Large intestine (tissue), 3 donors: Measurements from ENCODE around the gene DHX35. TPM values are rescaled to one million over a fixed set of nuclear protein-coding genes. Genes with fewer than 3 reads are reported as not detected.

Experiments used
- DNase-seq, 2 donors: peaks; one replicate each; pipeline versions ENCODE4 v3.0.0 to v3.0.0-alpha.2; 2013
- H3K27ac ChIP-seq: one replicate; pipeline ENCODE4 v1.5.1; 2013; ENCODE audit warnings: low read length
- H3K27me3 ChIP-seq: 2 replicates; pipeline ENCODE4 v1.6.1; 2013; ENCODE audit warnings: low read length; ENCODE audit not compliant: control insufficient read depth, insufficient read depth
- H3K36me3 ChIP-seq: 2 replicates; pipeline ENCODE4 v1.6.1; 2013; ENCODE audit warnings: low read length; ENCODE audit not compliant: control insufficient read depth, insufficient read depth
- H3K4me1 ChIP-seq: one replicate; pipeline ENCODE4 v1.6.1; 2013; ENCODE audit warnings: low read length; ENCODE audit not compliant: control insufficient read depth, insufficient read depth
- H3K4me3 ChIP-seq: one replicate; pipeline ENCODE4 v1.5.1; 2013; ENCODE audit warnings: low read length
- H3K9me3 ChIP-seq: one replicate; pipeline ENCODE4 v1.6.1; 2013; ENCODE audit warnings: mild to moderate bottlenecking, low read depth, low read length, moderate library complexity; ENCODE audit not compliant: control insufficient read depth
- WGBS: methylation state at CpG from one replicate; pipeline ENCODE4 v1.1.5; 2013; ENCODE audit warnings: low lambda C conversion rate; ENCODE audit not compliant: insufficient coverage; 5-methylcytosine and 5-hydroxymethylcytosine counted together
- polyA plus RNA-seq: library from polyadenylated mRNA; unstranded; fragments of 120-200 nt; gene quantifications from one replicate; pipeline ENCODE4 v1.2.1, GENCODE V29; 2013

The DHX35 gene
- polyA plus RNA-seq, 1 donor, result 11.6 TPM

DNA sequence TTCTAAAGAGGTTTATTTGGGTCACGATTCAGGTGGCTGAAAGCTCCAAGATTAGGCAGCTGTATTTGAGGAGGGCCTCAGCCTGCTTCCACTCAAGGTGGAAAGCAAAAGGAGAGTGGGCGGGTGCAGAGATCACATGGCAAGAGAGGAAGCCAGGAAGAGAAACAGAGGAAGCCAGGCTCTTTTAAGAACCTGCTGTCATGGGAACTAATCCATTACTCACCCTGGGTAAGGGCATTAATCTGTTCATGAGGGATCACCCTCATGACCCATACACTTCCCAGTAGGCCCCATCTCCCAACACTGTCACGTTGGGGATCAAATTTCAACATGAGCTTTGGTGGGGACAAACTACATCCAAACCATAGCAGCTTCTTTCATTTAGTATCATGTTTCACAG is 53.9 kb downstream of the DHX35 start:
- WGBS, result 100% methylated on average over 1 of the region's 3 CpGs
- H3K36me3 ChIP-seq, result peaks cover 46% of the 10 kb centered on the region

DNA sequence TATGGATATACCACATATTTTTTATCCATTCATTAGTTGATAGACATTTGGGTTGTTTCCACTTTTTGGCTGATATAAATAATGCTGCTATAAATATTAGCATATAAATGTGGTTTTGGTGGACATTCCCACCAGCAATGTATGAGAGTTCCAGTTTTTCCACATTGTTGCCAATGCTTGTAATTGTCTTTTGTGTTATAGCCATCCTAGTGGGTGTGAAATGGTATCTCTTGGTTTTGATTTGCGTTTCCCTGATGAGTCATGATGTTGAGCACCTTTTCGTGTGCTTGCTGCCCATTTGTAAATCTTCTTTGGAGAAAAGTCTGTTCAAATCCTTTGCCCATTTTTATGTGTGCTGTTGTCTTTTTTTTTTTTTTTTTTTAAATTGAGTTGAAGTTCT is 54.4 kb downstream of the DHX35 start:
- Histone ChIP-seq H3K27me3 (no peaks in the 10 kb centered on the region), H3K4me1 (no peaks in the 10 kb centered on the region), H3K36me3 (peaks cover 46% of the 10 kb centered on the region), H3K4me3 (no peak overlapping the region), H3K9me3 (no peaks in the 10 kb centered on the region), H3K27ac (no peak overlapping the region)
- no peak for DNase-seq
- WGBS, result 100% methylated on average over 1 of the region's 2 CpGs

More for the DNA sequence above, 53.9 kb downstream of the DHX35 start:
- H3K27ac ChIP-seq, result no peak overlapping the region
- no peaks in the 10 kb centered on the region for H3K27me3 ChIP-seq
- no peaks in the 10 kb centered on the region for H3K9me3 ChIP-seq
- no peaks in the 10 kb centered on the region for H3K4me1 ChIP-seq
- DNase-seq, result no peak
- H3K4me3 ChIP-seq, result no peak overlapping the region

DNA sequence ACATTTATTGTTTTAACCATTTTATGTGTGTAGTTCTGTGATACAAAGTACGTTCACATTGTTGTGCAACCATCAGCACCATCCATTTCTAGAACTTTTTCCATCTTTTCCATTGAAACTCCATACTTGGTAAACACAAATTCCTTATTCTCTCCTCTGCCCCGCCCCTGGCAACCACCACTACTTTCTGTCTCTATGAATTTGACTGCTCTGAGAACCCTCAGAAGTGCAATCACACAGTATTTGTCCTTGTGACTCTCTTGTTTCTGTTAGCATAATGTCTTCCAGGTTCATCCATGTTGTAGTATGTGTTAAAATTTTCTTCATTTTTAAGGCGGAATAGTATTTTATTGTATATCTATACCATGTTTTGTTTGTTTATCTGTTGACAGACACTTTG is 56.9 kb downstream of the DHX35 start:
- WGBS, result 100% methylated on average over 2 of the region's 3 CpGs
- no peaks in the 10 kb centered on the region for H3K4me1 ChIP-seq
- no peaks in the 10 kb centered on the region for H3K9me3 ChIP-seq
- no peak for DNase-seq
- no peak overlapping the region for H3K27ac ChIP-seq
- no peaks in the 10 kb centered on the region for H3K27me3 ChIP-seq
- H3K36me3 ChIP-seq, result peaks cover 66% of the 10 kb centered on the region
- no peak overlapping the region for H3K4me3 ChIP-seq

DNA sequence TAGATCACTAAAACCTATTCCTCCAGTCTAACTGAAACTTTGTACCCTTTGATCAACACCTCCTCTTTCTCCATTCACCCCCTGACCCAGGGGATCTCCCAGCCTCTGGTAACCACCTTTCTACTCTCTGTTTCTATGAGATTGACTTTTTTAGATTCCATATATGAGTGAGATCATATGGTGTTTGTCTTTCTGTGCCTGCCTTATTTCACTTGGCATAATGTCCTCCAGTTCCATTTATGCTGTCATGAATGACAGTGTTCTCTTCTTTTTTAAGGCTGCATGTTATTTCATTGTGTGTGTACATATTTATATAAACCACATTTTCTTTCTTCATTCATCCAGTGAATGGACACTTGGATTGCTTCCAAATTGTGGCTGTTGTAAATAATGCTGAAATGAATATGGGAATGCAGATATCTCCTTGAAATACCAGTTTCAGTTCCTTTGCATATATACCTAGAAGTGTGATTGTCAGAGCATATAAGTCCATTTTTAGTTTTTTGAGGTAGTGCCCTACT is 57.7 kb downstream of the DHX35 start:
- DNase-seq, result no peak
- Histone ChIP-seq H3K9me3 (no peaks in the 10 kb centered on the region), H3K27me3 (no peaks in the 10 kb centered on the region), H3K36me3 (peaks cover 60% of the 10 kb centered on the region), H3K4me3 (no peak overlapping the region), H3K4me1 (no peaks in the 10 kb centered on the region), H3K27ac (no peak overlapping the region)

DNA sequence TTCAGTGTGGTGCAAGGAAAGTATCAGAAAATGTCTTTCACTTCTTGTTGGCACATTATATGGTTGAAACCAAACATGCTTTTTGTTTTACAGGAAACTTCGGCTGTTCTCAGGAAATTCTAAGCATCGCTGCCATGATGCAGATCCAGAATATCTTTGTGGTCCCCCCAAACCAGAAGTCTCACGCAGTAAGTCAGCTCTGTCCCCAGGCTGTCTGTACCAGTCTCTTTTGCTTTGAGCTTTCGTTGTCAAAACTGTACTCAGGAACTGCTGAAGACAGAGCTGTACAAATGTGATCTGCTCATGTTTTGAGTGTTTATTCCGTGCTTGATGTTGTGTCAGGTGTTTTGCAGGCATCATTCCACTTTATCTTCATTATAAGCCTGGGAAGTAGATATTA is 59.6 kb downstream of the DHX35 start:
- H3K4me1 ChIP-seq, result no peaks in the 10 kb centered on the region
- WGBS, result 100% methylated on average over 1 of the region's 5 CpGs
- H3K27me3 ChIP-seq, result no peaks in the 10 kb centered on the region
- no peak overlapping the region for H3K4me3 ChIP-seq
- DNase-seq, result no peak
- no peaks in the 10 kb centered on the region for H3K9me3 ChIP-seq
- H3K27ac ChIP-seq, result no peak overlapping the region
- peaks cover 67% of the 10 kb centered on the region for H3K36me3 ChIP-seq

DNA sequence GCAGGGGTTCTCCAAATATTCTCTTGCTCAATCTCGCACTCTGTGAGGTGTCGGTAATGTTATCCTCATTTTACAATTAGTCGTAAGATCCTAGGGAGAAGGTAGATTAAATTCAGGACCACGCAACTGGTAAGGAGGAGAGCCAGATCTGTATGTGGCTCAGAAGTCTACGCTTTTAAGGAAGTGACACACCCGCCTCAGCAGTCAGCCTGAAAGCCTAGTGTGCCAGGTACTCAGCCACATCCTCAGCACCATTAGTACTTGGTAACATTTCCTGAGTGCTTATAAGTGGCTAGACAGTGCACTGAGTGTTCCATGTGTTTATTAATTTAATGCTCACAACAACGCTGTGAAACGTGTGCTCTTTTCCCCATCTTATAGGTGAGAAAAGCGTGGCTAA is 63.7 kb downstream of the DHX35 start:
- Histone ChIP-seq H3K9me3 (no peaks in the 10 kb centered on the region), H3K27me3 (no peaks in the 10 kb centered on the region), H3K36me3 (peaks cover 65% of the 10 kb centered on the region), H3K27ac (no peak overlapping the region), H3K4me1 (no peaks in the 10 kb centered on the region), H3K4me3 (no peak overlapping the region)
- WGBS, result 97% methylated on average over 5 of the region's 9 CpGs
- no peak for DNase-seq

DNA sequence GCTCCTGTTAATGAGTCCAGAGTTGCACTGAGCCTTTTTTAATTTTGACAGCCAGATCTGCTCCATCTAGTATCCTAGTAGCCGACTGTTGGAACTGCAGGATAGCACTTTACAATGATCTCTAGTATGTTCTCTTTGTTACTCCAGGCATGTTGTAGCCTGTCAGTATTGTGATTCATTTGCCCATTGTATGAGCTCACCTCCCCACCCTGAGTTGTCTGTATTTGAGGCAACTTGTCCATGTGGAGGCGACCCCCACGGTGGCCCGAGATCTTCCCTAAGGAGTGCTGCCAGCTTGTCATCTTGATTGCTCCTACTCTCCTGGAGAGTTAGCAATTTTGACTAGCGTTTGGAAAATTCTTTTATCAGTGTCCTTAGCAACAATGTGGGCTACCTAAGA is 67.2 kb downstream of the DHX35 start:
- no peak overlapping the region for H3K27ac ChIP-seq
- no peak overlapping the region for H3K4me3 ChIP-seq
- no peaks in the 10 kb centered on the region for H3K9me3 ChIP-seq
- H3K27me3 ChIP-seq, result no peaks in the 10 kb centered on the region
- peaks cover 55% of the 10 kb centered on the region for H3K36me3 ChIP-seq
- WGBS, result no CpG with 5 or more reads among the region's 5 CpGs
- no peak for DNase-seq
- H3K4me1 ChIP-seq, result no peaks in the 10 kb centered on the region

DNA sequence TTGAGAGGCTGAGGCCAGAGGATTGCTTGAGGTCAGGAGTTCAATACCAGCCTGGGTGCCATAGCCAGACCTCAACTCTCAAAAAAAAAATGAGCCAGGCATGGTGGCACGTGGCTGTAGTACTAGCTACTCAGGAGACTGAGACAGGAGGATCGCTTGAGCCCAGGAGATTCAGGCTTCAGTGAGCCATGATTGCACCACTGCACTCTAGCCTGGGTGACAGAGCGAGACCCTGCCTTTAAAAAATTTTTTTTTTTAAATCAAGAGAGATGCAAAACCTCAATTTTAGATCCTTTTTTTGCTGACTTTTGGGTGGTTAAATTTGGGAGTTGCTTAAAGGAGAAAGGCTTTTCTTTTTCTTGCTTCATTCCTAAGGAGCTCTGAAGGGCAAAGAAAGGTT is 70.9 kb downstream of the DHX35 start:
- Histone ChIP-seq H3K9me3 (no peaks in the 10 kb centered on the region), H3K4me3 (no peak overlapping the region), H3K36me3 (peaks cover 58% of the 10 kb centered on the region), H3K27me3 (no peaks in the 10 kb centered on the region), H3K27ac (no peak overlapping the region), H3K4me1 (no peaks in the 10 kb centered on the region)
- no CpG with 5 or more reads among the region's 3 CpGs for WGBS
- no peak for DNase-seq

DNA sequence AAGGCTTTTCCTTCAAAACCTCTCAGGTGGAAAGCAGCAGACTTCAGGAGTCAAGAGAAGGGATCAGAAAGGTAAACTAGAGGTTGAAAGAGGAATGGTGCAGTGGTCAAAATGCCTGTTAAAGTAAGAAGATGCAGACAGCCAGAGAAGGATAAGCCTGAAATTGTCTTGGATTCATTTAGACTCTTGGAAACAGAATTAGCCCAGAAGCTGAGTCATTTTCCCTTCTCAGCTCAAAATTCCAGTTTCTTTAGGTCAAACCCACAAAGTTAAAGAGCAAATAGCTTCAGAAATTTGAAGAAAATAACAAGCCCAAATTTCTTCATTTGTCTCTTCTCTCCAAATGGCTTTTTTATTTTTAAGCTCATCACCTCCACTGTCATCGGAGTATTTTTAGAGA is 73.9 kb downstream of the DHX35 start:
- Histone ChIP-seq H3K4me1 (no peaks in the 10 kb centered on the region), H3K4me3 (no peak overlapping the region), H3K27ac (no peak overlapping the region), H3K27me3 (no peaks in the 10 kb centered on the region), H3K9me3 (no peaks in the 10 kb centered on the region), H3K36me3 (peaks cover 70% of the 10 kb centered on the region)
- DNase-seq, result no peak
- WGBS, result 100% methylated on average over 1 of the region's 1 CpG

DNA sequence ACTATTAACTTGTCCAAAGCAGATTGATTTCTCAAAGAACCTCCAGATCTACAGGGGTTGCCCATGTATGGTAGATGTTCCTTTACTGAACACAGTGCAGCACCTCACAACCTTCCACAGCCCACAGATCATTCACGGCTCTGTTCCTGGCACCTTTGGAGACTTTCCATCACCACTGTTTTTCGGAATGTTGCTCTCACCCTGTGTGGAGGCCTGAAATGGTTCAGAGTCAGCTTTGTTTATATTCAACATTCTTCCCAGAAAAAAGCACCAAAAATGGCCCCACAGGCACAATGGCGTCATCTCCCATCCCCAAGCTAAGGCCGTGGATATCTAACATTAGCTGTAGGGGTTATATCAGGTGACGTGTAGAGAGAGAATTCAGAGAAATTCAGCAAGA is 74.7 kb downstream of the DHX35 start:
- peak; percentile 10 to 19 for DNase-seq
- WGBS, result 100% methylated on average over 1 of the region's 5 CpGs
- Histone ChIP-seq H3K9me3 (no peaks in the 10 kb centered on the region), H3K27me3 (no peaks in the 10 kb centered on the region), H3K4me1 (no peaks in the 10 kb centered on the region), H3K27ac (no peak overlapping the region), H3K4me3 (no peak overlapping the region), H3K36me3 (peaks cover 67% of the 10 kb centered on the region)

DNA sequence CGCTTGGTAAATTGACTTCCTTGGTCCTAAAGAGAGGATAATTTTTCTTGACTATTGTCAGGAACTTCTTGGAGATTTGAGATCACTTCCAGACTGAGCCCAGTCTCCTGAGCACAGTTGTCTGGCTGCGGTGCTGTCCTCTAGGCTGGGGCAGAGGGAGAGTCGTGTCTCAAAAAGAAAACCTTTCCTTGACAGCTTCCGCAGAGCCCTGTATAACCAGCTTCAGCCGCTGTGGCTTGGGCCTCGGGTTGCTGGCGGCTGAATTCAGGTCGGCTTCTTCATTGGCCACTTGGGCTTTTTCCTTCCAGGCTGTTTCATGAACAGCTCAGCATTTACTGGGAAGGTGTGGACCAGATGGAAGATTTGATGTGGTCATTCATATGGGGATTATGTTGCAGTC is 75.9 kb downstream of the DHX35 start:
- peaks cover 66% of the 10 kb centered on the region for H3K36me3 ChIP-seq
- H3K9me3 ChIP-seq, result no peaks in the 10 kb centered on the region
- DNase-seq, result no peak
- H3K27me3 ChIP-seq, result no peaks in the 10 kb centered on the region
- no peak overlapping the region for H3K27ac ChIP-seq
- no peaks in the 10 kb centered on the region for H3K4me1 ChIP-seq
- WGBS, result no CpG with 5 or more reads among the region's 8 CpGs
- H3K4me3 ChIP-seq, result no peak overlapping the region
